NCI-H2107 treated with DMSO at 0.1 percent for 48 hours (cell line): Measurements from ENCODE around the gene ADCY1.

ENCODE experiments used
- DNase-seq: peaks from one replicate; lab custom pipeline; 2025; ENCODE audit not compliant: unreplicated experiment; lab: John Stamatoyannopoulos, UW

The ADCY1 gene

DNA sequence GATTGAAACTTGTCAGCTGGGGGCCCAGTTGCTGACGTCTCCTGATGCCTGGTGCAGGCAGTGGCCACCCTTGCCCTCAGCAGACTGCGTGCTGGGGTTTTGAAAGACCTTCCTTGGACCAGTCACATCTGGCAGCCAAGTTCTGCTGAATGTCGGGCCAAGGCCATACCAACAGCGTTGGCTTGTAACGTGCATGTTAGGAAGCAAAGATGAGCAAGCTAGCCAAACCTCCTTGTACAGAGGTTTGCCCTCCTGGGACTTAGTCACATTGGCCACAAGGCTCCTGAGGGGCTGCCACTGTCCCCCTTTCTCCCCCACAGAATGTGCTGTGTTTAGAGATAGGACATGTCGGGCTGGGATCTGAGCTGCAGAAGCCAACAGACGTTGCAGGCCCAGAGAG is 49.0 kb downstream of the ADCY1 start:
- DNase-seq: no peak

DNA sequence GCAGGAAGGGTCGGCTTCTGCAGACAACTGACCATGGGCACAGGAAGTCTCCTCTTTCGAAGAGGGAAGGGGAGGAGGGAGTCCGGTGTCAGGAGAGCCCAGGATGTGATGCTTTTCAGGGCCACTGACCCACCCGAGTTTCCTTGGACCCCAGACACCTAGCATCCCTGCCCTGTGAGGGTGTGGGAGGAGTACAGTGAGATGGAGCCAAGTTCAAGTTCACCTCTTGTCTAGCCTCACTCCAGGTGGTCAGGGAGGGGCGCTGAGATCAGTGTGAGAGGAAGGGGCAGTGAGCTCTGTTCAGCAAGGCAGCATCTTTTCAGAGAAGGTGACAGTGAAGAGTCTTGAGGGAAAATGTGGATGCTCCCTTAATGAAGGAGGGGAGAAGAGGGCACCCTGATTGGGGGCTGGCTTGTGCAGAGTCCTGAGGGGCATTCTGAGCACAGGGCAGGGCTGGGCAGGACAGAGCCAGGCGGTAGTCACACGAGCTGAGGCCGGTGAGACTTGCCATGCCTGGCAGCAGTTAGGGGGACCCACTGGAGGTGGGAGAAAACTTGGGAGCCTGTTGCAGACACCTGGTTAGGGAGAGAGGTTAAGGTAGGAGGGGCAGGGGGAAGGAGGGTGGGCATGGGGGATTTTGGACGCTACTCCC is 49.7 kb downstream of the ADCY1 start:
- DNase-seq: no peak

DNA sequence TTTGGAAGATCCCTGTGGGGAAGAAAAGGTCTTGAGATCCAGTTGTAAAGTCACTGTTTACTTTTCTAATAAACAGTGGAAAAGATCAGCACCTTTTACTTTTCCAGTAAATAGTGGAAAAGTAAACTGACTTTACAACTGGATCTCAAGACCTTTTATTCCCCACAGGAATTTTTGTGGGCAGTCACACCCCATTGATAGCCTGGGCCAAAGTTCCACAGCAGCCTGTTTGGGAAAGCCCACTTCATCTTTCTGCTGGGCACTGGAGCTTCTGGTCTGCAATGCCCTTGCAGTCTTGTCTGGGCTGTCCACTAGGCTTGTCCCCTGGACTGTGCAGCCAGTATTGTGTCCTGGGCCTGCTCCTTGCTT is 50.2 kb downstream of the ADCY1 start:
- no peak for DNase-seq

DNA sequence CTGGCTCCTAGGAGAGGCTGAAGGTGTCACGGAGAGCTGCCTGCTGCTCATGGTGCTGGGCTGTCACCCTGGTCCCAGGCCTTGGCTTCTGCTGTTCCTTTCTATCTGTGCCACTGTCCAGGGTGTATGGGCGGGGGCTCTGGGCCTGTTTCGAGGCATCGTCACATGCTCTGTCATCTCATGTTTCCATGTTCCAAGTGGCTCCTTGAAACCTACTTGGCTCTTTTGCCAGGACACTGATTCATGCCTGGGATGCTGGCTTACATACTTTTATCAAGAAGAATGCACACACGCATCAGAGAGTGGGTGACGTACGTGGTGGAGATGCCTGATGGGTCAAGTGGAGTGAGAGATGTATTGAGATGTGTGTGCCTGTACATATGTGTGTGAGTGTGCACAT is 50.9 kb downstream of the ADCY1 start:
- no peak for DNase-seq

DNA sequence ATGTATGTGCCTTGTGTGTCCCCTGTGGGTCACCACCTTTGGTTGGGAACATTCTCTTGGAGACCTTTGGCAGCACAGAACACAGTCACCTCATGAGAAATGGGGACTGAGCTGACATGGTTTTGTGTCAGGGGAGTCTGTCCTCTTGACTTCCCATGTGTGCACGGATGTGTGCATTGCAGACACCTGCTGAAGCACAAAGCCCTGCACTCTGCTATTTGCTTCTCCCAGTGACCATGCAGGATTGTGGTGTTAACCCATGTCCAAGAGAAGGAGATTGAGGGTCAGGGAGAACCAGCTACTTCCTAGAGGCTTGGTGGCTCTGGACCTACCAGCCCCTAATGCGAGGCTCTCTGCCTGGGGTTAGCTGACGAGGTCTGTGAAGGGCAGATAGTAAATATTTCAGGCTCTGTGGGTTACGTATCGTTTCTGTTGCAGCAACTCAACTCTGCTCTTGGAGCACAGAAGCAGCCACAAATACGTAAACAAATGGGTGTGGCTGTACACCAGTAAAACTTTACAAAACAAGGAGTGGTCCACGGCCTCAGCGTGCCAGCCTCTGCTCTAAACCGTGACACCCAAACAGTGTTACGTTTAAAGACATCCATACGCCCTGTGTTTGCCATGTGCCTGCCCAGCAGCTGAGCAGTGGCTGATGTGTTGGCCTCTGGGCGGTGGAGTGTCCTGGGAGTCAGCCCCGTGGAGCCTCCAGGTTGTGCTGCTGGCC is 51.7 kb downstream of the ADCY1 start:
- DNase-seq: no peak

DNA sequence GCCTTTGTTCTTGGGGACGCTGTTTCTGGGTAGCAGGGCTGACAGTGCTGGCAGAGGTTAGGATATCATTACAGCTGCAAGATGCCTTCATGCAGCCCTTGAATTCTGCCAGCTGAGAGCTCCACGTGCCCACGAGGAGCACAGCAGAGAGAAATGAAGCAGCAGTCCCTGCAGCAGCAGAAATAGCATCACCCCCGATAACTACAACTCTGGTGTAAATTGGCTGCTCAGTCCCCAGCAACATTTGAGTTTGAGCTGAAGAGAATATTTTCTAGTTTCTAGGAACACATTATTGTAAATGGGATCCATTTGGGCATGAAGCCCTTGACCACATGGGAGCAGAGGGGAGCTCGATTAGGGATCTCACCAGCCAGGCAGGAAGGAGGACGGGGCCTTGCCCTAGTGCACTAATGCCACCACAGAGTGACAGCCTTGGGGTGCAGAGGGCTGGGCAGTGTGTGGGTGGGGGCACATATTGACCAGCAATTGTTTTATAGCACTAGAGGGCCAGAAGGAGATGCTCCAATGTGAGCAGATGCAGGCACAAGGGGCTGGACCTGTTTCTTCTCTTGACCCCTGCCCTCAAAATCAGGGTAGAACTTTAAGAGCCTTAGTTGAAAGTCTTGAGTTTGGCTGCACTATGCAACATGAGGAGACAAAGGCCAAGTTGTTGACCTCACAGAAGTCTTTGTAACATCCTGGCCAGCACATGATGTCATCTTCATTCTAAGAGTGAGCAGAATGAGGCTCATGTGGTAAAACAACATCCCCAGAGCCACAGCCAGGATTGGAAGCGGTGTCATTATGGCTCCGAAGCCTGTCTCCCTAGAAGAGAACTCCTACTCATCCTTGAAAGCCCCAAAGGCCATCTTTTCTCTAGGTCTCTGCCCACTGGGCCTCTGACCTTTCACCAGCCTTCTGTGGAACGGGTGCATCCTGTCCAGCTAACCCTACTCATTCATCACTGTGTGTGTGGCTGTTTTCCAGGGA is 52.6 kb downstream of the ADCY1 start:
- DNase-seq: no peak

DNA sequence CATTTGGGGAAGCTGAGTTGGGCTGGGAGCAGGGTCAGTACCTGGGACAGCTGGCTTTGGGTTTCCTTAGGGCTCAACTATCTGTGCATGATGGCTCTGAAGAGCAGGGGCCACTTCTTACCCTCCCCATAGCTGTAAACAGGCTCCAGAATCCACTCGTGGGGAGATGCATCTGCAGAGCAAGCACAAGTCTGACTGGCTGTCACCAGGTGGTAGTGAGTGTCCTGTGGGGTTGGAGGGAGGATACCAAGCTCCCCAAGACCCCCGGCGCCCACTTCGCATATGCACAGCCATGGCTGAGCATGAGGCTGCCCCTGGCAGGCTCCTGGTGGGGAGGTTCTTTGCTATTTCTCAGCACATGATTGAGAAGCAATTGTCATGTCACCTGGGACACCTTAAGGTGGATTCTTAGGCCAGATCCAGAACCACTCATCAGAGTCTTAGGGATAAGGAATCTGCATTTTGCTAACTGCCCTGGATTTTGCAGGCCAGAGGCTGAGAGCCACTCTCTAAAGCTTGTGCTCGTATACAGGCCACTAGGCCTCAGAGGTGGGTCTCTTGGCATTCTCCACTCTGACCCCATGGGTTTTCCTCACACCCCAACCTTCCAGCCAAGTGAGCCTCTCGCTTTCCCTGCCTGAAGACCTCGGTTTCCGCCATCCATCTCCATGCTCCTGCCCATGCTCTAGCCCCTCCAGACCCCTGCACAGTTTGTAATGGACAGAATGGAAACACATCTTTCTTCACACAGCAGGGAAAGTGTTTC is 53.7 kb downstream of the ADCY1 start:
- DNase-seq: no peak

DNA sequence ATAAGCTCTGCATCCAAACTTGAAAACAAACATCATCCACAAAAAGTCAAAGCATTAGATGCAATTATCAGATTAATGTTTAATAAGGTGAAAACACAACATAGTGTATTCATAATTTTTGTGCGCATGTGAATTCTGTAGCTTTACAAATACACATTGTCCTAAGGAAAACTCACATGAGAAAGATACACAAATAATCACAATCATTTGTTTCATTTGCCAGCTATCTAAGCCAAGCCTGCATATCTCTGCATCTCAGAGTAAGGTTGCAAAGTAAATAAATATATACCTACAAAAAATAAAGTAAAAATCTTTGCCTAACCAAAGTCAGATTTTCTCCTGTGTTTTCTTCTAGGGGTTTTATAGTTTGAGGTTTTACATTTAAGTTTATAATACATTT is 57.4 kb downstream of the ADCY1 start:
- DNase-seq: no peak

DNA sequence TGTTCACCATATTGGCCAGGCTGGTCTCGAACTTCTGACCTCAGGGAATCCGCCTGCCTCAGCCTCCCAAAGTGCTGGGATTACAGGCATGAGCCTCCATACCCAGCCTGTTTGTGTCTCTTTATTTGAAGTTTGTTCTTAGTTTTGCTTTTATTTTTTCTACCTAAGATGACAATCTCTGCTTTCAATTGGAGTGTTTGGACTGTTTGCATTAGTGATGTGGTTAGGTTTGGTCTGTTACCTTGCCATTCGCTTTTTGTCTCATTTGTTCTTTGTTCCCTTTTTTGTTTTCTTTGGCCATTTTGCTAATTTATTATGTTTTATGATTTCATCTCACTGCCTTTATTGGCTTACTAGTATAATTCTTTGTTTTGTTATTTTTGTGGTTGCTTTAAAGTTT is 62.6 kb downstream of the ADCY1 start:
- DNase-seq: no peak

DNA sequence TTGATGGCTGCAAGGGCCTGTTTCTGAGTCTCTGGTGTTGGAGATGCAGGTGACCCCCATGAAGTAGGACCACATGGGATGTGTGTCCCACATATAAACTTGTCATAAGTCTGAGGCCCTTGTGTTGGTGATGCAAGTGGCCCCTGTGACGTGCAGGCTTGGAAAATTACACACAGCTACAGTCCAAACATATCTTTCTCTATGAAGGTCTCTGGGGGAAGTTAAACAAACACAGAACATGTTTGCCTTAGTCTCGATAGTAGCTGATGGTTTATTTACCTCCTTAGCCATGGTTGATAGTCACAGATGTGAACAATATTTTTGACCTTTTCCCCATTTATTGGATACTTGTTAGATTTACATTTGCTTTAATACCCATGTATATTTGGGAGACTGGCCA is 64.7 kb downstream of the ADCY1 start:
- DNase-seq: no peak

DNA sequence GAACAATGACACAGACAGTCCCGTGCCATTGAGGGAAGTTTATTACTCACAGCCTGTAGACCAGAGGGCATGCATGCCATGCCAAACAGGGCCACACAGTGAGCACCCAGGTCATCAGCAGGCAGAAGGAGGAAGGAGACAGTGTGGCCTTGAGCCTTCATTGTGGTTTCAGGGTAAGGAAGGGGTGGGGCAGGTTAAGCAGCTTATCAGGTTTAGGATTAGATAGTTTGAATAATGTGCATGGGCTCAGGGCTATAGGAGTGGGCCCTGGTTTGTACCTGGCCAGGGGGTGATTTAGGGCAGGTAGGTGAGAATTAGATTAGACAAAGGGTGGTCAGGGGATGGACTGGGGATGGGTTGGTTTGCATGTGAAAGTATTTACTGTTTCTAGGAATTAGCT is 67.9 kb downstream of the ADCY1 start:
- no peak for DNase-seq

DNA sequence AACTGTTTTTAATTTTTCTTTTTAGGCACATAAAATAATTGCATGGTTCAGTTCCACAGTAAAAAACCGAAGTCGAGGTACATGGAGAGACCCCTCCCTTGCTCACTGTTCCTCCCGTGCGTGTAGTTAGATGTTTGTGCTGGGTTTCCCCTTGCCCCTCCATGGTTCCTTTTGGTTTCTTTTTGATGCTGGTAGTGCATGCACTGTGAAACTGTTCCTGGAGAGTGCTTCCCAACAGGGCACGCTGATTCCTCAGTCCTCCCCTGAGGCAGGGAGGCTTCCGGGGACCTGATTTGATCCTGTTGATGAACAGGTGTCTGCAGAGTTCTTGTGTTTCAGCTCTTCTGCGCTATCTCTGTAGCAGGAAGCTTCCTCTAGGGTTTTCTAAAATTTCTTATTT is 69.5 kb downstream of the ADCY1 start:
- DNase-seq: no peak

DNA sequence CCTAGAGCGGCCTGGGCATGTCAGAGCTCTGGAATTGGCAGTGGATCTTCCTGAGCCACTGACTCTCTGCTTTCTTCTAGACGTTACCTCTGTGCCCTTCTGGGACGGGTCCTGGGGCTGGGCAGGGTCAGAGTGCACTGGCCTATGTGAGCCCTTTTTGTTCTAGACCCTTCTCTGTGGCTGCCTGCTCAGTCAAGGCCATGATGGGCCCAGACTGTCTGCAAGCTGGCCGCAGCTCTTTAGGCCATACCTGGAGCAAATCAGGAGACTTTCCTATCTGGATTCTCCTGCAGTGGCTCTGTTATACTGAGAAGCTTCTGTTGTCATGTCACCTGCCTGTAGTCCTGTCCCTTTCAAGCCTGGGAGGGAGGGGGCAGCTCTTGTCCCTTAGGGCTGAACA is 70.1 kb downstream of the ADCY1 start:
- DNase-seq: no peak

DNA sequence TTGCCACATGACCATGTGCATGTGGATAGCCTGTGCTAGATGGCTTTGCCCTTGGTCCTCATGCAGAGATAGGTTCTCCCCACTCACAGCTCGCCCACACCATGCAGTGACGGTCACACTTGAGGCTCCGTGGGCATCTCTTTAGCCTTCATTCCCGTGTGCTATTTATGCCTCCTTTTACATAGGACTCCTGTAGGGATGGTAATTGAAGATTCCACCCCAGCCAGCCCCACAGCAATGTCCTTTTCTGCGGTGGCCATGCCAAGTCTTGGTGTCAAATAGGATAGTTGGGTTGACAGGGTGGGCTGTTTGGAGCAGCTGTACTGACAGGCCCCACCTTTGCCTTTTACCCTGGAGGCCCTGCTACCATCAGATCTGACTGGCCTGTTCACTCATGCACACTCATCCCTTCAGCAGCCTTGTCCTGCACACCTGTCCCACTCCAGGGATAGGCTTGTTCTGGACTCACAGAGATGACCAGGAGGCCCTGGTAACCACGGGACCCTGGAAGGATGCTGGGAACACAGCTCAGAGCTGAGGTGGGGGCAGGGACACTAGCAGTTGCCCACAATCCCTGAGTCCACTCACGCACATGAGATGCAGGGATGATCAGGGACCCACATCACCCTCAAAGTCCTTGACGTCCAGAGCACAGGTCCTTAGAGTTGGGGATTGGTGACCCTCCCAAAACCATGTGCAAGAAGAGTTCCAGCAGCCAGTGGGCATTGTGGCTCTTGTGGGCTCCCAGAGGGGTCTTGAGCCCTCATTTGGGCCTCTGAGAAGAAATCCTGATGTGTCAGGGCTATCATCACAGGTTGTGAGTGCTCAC is 71.2 kb downstream of the ADCY1 start:
- DNase-seq: no peak

DNA sequence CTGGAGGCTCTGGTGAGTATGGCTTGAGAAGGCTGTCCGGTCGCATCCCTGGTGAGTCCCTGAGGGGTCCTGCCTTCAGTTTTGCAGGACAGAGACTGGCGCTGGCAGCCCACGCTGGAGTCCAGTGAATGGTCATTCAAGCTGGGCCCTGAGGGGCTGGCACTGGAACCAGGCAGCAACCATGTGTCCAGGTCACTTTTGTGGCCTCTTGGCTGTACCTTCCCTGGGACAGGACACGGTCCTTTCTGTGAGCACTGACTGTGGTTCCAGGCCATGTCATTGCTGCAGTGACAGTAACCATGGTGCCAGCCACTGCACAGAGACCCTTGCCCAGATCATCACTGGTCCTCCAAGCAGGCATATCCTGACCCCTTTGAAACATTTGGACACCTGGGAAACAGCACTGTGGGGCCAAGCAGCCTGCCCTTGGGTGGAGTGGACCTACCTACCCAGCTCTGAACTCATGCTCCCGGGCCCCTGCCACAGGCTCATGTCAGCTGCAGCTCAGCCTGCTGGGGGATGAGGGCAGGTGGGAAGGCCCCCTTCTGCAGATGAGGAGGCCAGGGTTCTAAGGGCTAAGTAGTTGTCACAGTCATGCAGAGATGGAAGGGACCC is 72.1 kb downstream of the ADCY1 start:
- no peak for DNase-seq

DNA sequence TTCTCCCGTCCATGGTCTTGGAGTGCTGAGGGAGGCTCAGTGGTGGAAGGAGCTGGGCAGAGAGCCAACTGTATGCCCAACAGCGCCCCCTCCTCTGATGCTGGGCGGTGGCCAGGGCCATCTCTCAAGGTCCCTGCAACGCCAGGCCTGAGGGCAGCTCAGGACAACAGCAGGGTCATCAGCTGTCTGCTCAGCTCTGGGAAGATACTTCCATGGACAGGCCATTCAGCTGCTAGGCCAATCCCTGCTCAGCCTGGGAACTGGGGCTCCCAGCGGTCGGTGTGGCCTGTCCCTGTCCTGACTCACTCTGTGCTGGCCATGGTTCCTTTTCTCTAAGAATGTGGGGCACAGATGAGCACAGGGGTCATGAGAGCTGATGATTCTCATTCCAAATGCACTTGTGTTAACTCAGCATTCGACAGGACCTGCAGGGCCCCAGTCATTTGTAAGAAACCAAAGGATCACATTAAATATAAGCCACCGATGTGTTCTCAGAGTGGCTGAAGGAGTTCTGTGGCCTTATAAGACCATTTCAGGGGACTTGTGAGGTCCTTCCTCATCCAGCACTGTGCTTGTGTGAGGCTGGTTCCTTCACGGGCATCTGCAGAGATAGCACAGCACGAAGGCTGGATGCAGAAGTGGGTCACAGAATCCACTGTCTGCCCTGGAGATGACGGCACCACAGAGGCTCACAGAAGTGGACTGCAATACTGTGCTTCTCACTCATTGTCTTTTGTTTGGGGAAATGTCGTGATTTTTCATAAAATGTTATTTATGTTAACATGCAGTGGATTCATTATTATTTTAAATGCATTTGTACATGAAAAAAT is 73.0 kb downstream of the ADCY1 start:
- no peak for DNase-seq

DNA sequence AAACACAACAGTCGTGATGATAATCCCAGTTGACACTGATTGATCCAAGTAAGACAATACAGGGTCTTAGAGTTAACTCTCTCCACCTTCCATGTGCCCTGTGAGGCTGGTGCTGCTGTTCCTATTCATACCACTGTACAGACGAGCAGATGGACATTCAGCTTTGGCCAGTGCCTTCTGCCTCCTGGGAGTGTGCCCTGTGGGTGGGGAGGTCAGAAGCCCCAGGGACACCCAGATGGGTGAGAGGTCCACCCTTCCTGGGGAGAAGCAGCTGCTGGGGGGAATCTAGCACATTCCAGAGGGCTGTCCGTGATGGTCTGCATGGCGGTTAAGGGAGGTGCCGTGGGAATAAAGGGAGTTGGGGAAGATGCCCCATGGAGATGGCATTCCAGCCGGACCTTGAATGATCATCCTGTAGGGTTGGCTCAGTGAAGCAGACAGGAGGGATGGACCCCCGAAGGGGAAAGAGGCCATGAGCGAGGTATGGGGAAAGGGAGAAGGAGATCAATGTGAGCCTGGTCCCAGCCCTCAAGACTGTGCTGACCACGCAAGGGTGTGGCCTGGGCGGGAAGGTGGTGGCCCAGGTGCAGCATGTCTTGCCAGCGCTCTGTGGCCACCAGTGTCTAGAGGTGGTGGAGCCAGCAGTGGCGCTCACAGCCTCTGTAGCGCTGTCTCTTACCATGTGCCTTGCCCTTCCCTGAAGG is 74.0 kb downstream of the ADCY1 start:
- DNase-seq: no peak

DNA sequence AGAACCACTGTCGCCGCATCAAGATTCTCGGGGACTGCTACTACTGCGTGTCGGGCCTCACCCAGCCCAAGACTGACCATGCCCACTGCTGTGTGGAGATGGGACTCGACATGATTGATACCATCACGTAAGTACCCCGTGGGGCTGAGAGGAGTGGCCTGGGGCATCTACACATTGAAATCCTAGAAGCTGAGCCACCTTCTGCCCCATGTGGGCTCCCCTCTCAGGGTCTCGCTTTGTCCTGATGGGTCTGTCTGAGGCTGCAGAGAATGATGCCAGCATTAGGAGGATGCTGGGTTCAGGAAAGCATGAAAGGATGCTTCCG is 74.5 kb downstream of the ADCY1 start:
- no peak for DNase-seq
